Muscle layer of duodenum (tissue), 2 donors: ENCODE measurements around the gene PUSL1.
A peak's percentile ranks its signal among the peaks of the same experiment; 100 is the strongest.

Source experiments
- H3K27ac ChIP-seq: one replicate; pipeline ENCODE4 v1.7.0; 2013; ENCODE audit warnings: mild to moderate bottlenecking, low read length
- H3K27me3 ChIP-seq: one replicate; pipeline ENCODE4 v1.7.0; 2013; ENCODE audit warnings: low read depth, mild to moderate bottlenecking, control low read depth, low read length
- H3K36me3 ChIP-seq, 2 donors: one replicate each; pipeline ENCODE4 v1.7.0; 2013; ENCODE audit warnings: low read length in 2 of 2, control low read depth in 1 of 2, mild to moderate bottlenecking in 1 of 2; ENCODE audit not compliant: insufficient read depth in 2 of 2, control insufficient read depth in 1 of 2
- H3K4me1 ChIP-seq, 2 donors: one replicate each; pipeline ENCODE4 v1.7.0; 2013; ENCODE audit warnings: low read length in 2 of 2, mild to moderate bottlenecking in 2 of 2, control low read depth in 1 of 2, moderate library complexity in 1 of 2; ENCODE audit not compliant: insufficient read depth in 2 of 2, control insufficient read depth in 1 of 2
- H3K4me3 ChIP-seq, 2 donors: one replicate each; pipeline ENCODE4 v1.7.0; 2013; ENCODE audit warnings: low read length in 2 of 2, low read depth in 1 of 2, mild to moderate bottlenecking in 1 of 2
- H3K9me3 ChIP-seq, 2 donors: one replicate each; pipeline ENCODE4 v1.7.0; 2013; ENCODE audit warnings: low read length in 2 of 2, control low read depth in 1 of 2, mild to moderate bottlenecking in 1 of 2; ENCODE audit not compliant: control insufficient read depth in 1 of 2
- donor health status: healthy.

The PUSL1 gene

GRCh38 chr1:1280782-1281481 is 27.5 kb upstream of the PUSL1 start:
- H3K4me3 ChIP-seq: no peak overlapping the region
- H3K4me1 ChIP-seq: no peaks in the 10 kb centered on the region
- H3K9me3 ChIP-seq: no peaks in the 10 kb centered on the region
- H3K27me3 ChIP-seq: no peaks in the 10 kb centered on the region
- H3K27ac ChIP-seq: no peak overlapping the region
- no peaks in the 10 kb centered on the region for H3K36me3 ChIP-seq

GRCh38 chr1:1281533-1282321 is 26.7 kb upstream of the PUSL1 start:
- H3K27ac ChIP-seq: peak overlapping the region; percentile 23

GRCh38 chr1:1282998-1283397 is 25.4 kb upstream of the PUSL1 start:
- H3K36me3 ChIP-seq: no peaks in the 10 kb centered on the region
- no peak overlapping the region for H3K4me3 ChIP-seq
- no peak overlapping the region for H3K27ac ChIP-seq
- no peaks in the 10 kb centered on the region for H3K4me1 ChIP-seq
- no peaks in the 10 kb centered on the region for H3K9me3 ChIP-seq
- H3K27me3 ChIP-seq: no peaks in the 10 kb centered on the region

More at GRCh38 chr1:1281533-1282321, 26.7 kb upstream of the PUSL1 start:
- H3K36me3 ChIP-seq: no peaks in the 10 kb centered on the region
- no peaks in the 10 kb centered on the region for H3K9me3 ChIP-seq
- H3K4me3 ChIP-seq: no peak overlapping the region
- H3K4me1 ChIP-seq: no peaks in the 10 kb centered on the region
- no peaks in the 10 kb centered on the region for H3K27me3 ChIP-seq

GRCh38 chr1:1283821-1284220 is 24.6 kb upstream of the PUSL1 start:
- Histone ChIP-seq H3K27me3 (no peaks in the 10 kb centered on the region), H3K27ac (no peak overlapping the region), H3K4me3 (no peak overlapping the region), H3K36me3 (no peaks in the 10 kb centered on the region), H3K9me3 (no peaks in the 10 kb centered on the region), H3K4me1 (no peaks in the 10 kb centered on the region)

GRCh38 chr1:1284221-1285101 is 23.9 kb upstream of the PUSL1 start:
- H3K4me3 ChIP-seq: no peak overlapping the region
- H3K9me3 ChIP-seq: no peaks in the 10 kb centered on the region
- no peaks in the 10 kb centered on the region for H3K4me1 ChIP-seq
- H3K27me3 ChIP-seq: no peaks in the 10 kb centered on the region
- H3K27ac ChIP-seq: no peak overlapping the region
- H3K36me3 ChIP-seq: no peaks in the 10 kb centered on the region

- Histone ChIP-seq H3K9me3 (no peaks in the 10 kb centered on the region), H3K27me3 (no peaks in the 10 kb centered on the region), H3K4me1 (no peaks in the 10 kb centered on the region), H3K4me3 (no peak overlapping the region), H3K36me3 (no peaks in the 10 kb centered on the region), H3K27ac (no peak overlapping the region)
Observed at GRCh38 chr1:1285102-1285571, 23.3 kb upstream of the PUSL1 start.

GRCh38 chr1:1285611-1286311 is 22.6 kb upstream of the PUSL1 start:
- H3K36me3 ChIP-seq: no peaks in the 10 kb centered on the region
- no peaks in the 10 kb centered on the region for H3K4me1 ChIP-seq
- H3K27me3 ChIP-seq: no peaks in the 10 kb centered on the region
- no peak overlapping the region for H3K4me3 ChIP-seq
- no peak overlapping the region for H3K27ac ChIP-seq
- H3K9me3 ChIP-seq: no peaks in the 10 kb centered on the region

GRCh38 chr1:1286313-1287261 is 21.8 kb upstream of the PUSL1 start:
- Histone ChIP-seq H3K4me3 (no peak overlapping the region), H3K4me1 (peaks cover 0 to 5% of the 10 kb centered on the region in 2 donors), H3K27ac (no peak overlapping the region), H3K9me3 (no peaks in the 10 kb centered on the region), H3K36me3 (no peaks in the 10 kb centered on the region), H3K27me3 (no peaks in the 10 kb centered on the region)

- Histone ChIP-seq H3K27me3 (no peaks in the 10 kb centered on the region), H3K9me3 (no peaks in the 10 kb centered on the region), H3K27ac (no peak overlapping the region), H3K4me1 (peaks cover 0 to 8% of the 10 kb centered on the region in 2 donors), H3K36me3 (no peaks in the 10 kb centered on the region), H3K4me3 (no peak overlapping the region)
Observed at GRCh38 chr1:1287288-1288110, 20.9 kb upstream of the PUSL1 start.
